Choroid plexus epithelial cell (primary cell): ENCODE data around the gene PI4KA.

Experiments used
- DNase-seq: peaks from one replicate; pipeline ENCODE4 v3.0.0-alpha.2; 2010; ENCODE audit warnings: low read depth
- H3K4me3 ChIP-seq: 2 replicates; pipeline ENCODE4 v1.5.1; 2011; ENCODE audit warnings: low read depth, mild to moderate bottlenecking, control low read depth, low read length, moderate library complexity
- TF ChIP-seq, protein P1 (sequence below): conservative IDR thresholded peaks from 2 replicates; pipeline ENCODE4 v1.5.1; 2011; ENCODE audit warnings: low read depth, mild to moderate bottlenecking, control low read depth, inconsistent platforms, low read length, moderate library complexity

Gene PI4KA

DNA sequence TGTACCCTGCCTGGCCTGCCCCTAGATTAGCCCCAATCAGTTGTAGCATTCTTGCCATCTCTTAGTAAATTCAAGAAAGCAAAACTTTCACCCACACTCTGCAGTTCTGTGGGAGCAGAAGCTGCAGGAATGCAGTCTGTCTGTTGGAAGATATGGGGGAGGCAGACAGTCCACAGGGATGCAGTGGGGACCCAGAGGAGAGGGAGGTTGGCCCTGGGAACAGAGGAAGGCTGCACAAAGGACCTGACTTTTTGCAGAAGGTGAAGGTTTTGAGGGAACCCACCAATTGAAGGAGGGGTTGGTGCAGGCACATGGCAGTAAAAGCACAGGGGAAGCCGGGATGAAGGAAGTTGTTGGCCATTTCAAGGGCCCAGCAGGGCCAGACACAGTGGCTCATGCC, 16.7 kb upstream of the PI4KA start:
- no peak for DNase-seq
- no peak overlapping the region for H3K4me3 ChIP-seq
- TF ChIP-seq, protein P1, sequence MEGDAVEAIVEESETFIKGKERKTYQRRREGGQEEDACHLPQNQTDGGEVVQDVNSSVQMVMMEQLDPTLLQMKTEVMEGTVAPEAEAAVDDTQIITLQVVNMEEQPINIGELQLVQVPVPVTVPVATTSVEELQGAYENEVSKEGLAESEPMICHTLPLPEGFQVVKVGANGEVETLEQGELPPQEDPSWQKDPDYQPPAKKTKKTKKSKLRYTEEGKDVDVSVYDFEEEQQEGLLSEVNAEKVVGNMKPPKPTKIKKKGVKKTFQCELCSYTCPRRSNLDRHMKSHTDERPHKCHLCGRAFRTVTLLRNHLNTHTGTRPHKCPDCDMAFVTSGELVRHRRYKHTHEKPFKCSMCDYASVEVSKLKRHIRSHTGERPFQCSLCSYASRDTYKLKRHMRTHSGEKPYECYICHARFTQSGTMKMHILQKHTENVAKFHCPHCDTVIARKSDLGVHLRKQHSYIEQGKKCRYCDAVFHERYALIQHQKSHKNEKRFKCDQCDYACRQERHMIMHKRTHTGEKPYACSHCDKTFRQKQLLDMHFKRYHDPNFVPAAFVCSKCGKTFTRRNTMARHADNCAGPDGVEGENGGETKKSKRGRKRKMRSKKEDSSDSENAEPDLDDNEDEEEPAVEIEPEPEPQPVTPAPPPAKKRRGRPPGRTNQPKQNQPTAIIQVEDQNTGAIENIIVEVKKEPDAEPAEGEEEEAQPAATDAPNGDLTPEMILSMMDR, result no peak

DNA sequence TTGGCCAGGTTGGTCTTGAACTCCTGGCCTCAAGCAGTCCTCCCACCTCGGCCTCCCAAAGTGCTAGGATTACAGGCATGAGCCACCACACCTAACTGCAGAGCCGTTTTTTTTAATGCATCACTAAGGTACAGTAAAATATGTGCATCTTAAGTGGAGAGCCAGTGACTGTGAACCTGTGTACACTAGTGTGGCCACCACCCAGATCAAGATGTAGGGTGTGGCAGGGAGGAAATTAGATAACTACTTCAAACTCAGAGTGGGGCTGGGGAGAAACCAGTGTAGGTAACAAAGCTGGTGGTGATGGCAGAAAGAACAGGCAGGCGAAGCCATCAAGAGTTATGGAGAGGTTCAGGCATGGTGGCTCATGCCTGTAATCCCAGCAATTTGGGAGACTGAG, 14.6 kb upstream of the PI4KA start:
- H3K4me3 ChIP-seq, result no peak overlapping the region
- no peak for DNase-seq
- TF ChIP-seq, protein P1, result no peak

DNA sequence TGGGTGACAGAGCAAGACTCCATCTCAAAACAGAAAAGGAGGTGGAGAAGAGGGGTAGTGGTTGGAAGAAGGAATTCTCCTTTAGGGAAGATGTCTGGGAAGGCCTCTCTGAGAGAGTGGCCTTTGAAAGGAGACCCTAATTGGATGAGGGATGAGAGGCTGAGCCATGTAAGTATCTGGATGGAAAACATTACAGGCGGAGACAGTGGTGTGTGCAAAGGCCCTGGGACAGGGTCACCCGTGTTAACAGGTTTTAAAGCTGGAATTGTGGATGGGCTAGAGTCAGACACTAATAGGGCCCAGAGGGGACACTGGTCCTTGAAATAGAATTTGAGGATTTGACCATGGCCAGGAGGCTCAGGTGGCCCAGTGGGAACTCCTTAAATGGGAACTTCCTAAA, 10.6 kb upstream of the PI4KA start:
- DNase-seq, result no peak
- no peak overlapping the region for H3K4me3 ChIP-seq
- TF ChIP-seq, protein P1, result no peak

DNA sequence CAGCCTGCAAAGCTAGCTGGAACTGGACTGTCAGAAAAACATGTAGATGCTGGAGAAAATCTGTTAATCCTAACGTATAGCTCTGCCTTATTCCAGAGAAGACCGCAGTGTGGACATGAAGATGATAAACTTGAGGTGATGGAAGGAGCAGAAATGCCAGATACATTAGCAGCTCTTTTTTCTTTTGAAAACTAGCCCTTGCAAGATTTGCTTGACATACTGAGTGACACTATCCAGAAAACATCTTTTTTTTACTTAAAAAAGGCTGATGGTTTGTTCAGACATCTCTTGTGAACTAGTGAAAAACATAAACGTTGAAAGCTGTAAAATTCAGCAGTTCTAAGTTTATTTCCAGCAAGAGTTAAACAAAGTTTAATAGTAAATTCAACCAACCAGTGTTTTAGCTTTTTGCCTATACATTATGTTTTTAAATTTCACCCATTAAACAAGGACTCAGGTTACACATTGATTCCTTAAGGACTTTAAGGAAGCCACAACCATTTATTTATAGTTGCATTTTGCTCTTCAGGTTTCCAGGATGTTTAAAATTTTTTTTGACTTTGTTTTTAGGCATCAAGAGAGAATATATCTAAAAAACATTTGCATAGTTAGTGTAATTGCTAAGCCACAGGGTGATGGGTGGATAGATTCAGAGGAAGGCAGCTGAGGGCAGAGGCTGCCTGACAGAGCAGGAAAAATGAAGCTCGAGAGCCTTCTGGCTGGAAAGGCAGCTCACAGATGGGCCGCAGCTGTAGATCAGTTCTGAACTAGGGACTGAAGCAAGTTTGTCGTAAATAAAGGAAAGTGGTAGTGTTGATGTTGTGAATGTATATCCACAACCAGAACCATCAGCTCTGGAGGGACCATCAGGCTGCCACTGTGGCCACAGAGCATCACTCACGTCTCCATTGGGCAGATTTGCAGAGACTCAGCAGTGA, 9.7 kb upstream of the PI4KA start:
- TF ChIP-seq, protein P1, result no peak
- no peak for DNase-seq
- no peak overlapping the region for H3K4me3 ChIP-seq

DNA sequence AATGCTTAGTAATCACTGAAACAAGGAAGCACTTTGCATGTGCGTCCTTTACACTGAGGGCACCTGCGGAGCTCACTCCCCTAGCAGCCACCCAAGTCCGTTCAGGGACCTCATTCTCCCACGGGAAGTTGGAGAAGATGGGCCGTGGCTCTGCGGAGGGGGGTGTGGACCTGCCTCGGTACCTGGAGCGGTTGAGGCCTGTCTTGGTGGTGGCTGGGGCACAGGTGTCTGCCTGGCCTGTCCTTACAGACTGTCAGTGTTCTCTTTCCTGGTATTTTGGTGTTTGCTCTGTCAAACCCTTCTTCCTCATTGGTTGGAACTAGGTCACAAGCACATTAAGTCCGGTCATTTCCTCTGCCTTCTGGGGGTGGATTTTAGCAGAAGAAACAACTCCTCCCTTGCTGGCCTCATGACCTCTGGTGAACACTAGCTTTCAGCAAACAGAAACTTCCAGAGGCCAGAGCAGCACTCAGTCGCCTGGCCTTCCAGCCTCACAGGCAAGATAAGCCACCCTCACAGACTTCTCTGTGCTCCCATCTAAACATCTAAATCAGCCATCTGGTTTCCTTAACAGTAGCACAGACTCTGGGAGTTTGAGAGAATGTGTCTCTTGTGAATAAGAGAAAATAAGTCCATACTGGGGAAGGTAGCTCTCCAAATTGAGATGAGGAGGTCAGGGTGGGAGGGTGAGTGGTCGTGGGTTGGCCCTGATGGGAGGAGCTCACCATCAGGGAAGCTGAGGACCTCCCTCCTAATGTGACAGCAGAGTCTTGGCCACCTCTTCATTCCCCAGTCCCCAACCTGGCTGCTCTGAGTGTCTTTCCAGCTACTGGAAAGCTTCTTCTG, 8.8 kb upstream of the PI4KA start:
- peak; percentile 76 for DNase-seq

DNA sequence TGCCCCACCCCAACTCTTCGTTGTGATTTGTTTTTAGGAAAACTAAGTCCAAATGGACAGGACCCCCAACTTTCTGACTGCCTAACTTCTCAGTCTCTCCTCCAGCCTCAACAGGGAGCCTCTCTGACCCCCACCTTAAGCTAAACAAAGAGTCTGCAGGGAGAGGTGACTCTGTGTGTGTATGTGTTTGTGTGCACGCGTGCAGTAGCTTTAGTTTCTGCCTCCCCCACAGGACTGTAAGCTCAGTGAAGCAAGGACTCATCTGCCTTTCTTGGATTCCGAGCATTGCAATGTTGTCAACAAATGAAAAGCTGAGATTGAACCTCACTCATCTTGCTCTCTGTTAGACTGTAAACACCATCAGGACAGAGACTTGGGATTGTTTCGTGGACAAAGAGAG, 8.1 kb upstream of the PI4KA start:
- no peak overlapping the region for H3K4me3 ChIP-seq
- TF ChIP-seq, protein P1, result no peak
- DNase-seq, result peak; percentile 21

More for the DNA sequence above, 8.8 kb upstream of the PI4KA start:
- TF ChIP-seq, protein P1, result no peak
- no peak overlapping the region for H3K4me3 ChIP-seq
